Endothelial cell of umbilical vein (primary cell): ENCODE measurements around the gene SYT14. TPM values are rescaled to one million over a fixed set of nuclear protein-coding genes. Genes with fewer than 3 reads are reported as not detected.

Experiments used
- BruUV-seq: library from RNA; stranded (reverse); fragments of 400-500 nt; replicated peaks from 2 replicates; lab custom pipeline; 2021; lab: Mats Ljungman, UMichigan
- CTCF ChIA-PET: fragments of 300-600, 350-600 bp; sonication (Branson Sonifier 250); formaldehyde crosslinking; loops from one replicate; lab custom pipeline; 2021; ENCODE audit warnings: antibody characterized with exemption, inconsistent platforms; lab: Charles Lee
- POLR2A ChIA-PET: fragments of 300-600, 350-600 bp; sonication (Branson Sonifier 250); formaldehyde crosslinking; loops from one replicate; lab custom pipeline; 2021; ENCODE audit warnings: antibody characterized with exemption, inconsistent platforms; lab: Charles Lee
- DNase-seq: peaks from one replicate; pipeline ENCODE4 v3.0.0-alpha.2; 2011; ENCODE audit warnings: low read depth, low spot score
- FAIRE-seq: peaks from 2 replicates; lab custom pipeline; 2011; peaks lifted over from hg19 to GRCh38; lab: Jason Lieb, UNC
- H2AFZ ChIP-seq: 2 replicates; pipeline ENCODE4 v1.6.0; 2012; ENCODE audit warnings: low read depth, low read length, control low read depth, inconsistent platforms
- H3K27ac ChIP-seq: 2 replicates; pipeline ENCODE4 v1.5.1; 2011; ENCODE audit warnings: low read depth, mild to moderate bottlenecking, control low read depth, low read length, moderate library complexity; ENCODE audit not compliant: insufficient read depth
- H3K27me3 ChIP-seq, 2 experiments: 2 replicates each; pipeline versions ENCODE4 v1.6.0 to v1.6.1; 2011; ENCODE audit warnings: low read length in 2 of 2, mixed read lengths in 1 of 2; ENCODE audit not compliant: control insufficient read depth in 2 of 2, insufficient read depth in 2 of 2
- H3K36me3 ChIP-seq, 2 experiments: 2 replicates in 1 of 2; 3 replicates in 1 of 2; pipeline ENCODE4 v1.5.1; 2011; ENCODE audit warnings: low read length in 2 of 2, mild to moderate bottlenecking in 1 of 2, moderate library complexity in 1 of 2; ENCODE audit not compliant: control insufficient read depth in 2 of 2, insufficient read depth in 2 of 2; ENCODE audit errors: extremely low read depth in 1 of 2
- H3K4me1 ChIP-seq: 3 replicates; pipeline ENCODE4 v1.5.1; 2011; ENCODE audit warnings: mild to moderate bottlenecking, low read length; ENCODE audit not compliant: control insufficient read depth, insufficient read depth; ENCODE audit errors: extremely low read depth
- H3K4me2 ChIP-seq: 2 replicates; pipeline ENCODE4 v1.6.1; 2011; ENCODE audit warnings: low read length, control low read depth, mixed read lengths; ENCODE audit not compliant: insufficient read depth
- H3K4me3 ChIP-seq, 3 experiments: fragments of 200-600 bp in 1 of 3; sonication (generic), shearing (Covaris generic) in 1 of 3; replicated peaks in 1 of 3; 2 replicates each; pipeline ENCODE4 v1.5.1; 2011 to 2016; ENCODE audit warnings: control low read depth in 3 of 3, low read length in 3 of 3, mild to moderate bottlenecking in 2 of 3, inconsistent platforms in 1 of 3, low read depth in 1 of 3, moderate library complexity in 1 of 3; ENCODE audit not compliant: insufficient read depth in 1 of 3
- H3K79me2 ChIP-seq: 2 replicates; pipeline ENCODE4 v1.6.0; 2012; ENCODE audit warnings: low read length, inconsistent platforms; ENCODE audit not compliant: control insufficient read depth, insufficient read depth
- H3K9ac ChIP-seq: replicated peaks from 2 replicates; pipeline ENCODE3; 2011; ENCODE audit warnings: low read length, control low read depth; ENCODE audit not compliant: insufficient read depth; ENCODE audit errors: extremely low read depth
- H3K9me1 ChIP-seq: replicated peaks from 3 replicates; pipeline ENCODE4 v1.6.0; 2011; ENCODE audit warnings: mild to moderate bottlenecking, low read length; ENCODE audit not compliant: control insufficient read depth, insufficient read depth; ENCODE audit errors: extremely low read depth
- H3K9me3 ChIP-seq: replicated peaks from 2 replicates; pipeline ENCODE4 v1.5.1; 2012; ENCODE audit warnings: low read length, inconsistent platforms; ENCODE audit not compliant: control insufficient read depth, insufficient read depth
- H4K20me1 ChIP-seq: replicated peaks from 2 replicates; pipeline ENCODE3; 2011; ENCODE audit warnings: mild to moderate bottlenecking, low read length; ENCODE audit not compliant: control insufficient read depth, insufficient read depth; ENCODE audit errors: extremely low read depth
- EZH2 ChIP-seq: IDR thresholded peaks from 2 replicates; pipeline ENCODE4 v1.6.1; 2012; ENCODE audit warnings: borderline replicate concordance, low read depth, mild to moderate bottlenecking, moderate library complexity, low read length, inconsistent platforms; ENCODE audit not compliant: severe bottlenecking
- FOS ChIP-seq: IDR thresholded peaks from 2 replicates; pipeline ENCODE4 v1.6.1; 2011; ENCODE audit warnings: mild to moderate bottlenecking, low read length, moderate library complexity, borderline replicate concordance; ENCODE audit not compliant: insufficient read depth
- GATA2 ChIP-seq: IDR thresholded peaks from 2 replicates; pipeline ENCODE4 v1.7.0; 2011; ENCODE audit warnings: low read depth, mild to moderate bottlenecking, moderate library complexity, mixed read lengths, low read length; ENCODE audit not compliant: insufficient read length, insufficient read depth
- JUN ChIP-seq: IDR thresholded peaks from 2 replicates; pipeline ENCODE4 v1.6.1; 2011; ENCODE audit warnings: borderline replicate concordance, low read depth; ENCODE audit not compliant: insufficient read length, insufficient read depth
- MYC ChIP-seq: IDR thresholded peaks from one replicate; pipeline ENCODE4 v1.6.1; 2011; ENCODE audit warnings: mild to moderate bottlenecking, low read depth, low read length
- POLR2A ChIP-seq: IDR thresholded peaks from 2 replicates; pipeline ENCODE4 v1.6.1; 2012; ENCODE audit warnings: low read depth, mild to moderate bottlenecking, control low read depth, low read length
- POLR2AphosphoS5 ChIP-seq: IDR thresholded peaks from 2 replicates; pipeline ENCODE4 v1.6.1; 2012; ENCODE audit warnings: low read depth, mild to moderate bottlenecking, control low read depth, low read length, moderate library complexity; ENCODE audit not compliant: insufficient read depth
- dilution Hi-C: fragments of 300-500 bp; cut with MboI; formaldehyde crosslinking; loops from one replicate; pipeline ENCODE4 v1.15.0; 2019; ENCODE audit warnings: low sequenced_read_pairs; ENCODE audit not compliant: extremely low pct_ligation_motif_present
- intact Hi-C: fragments of 100-400 bp; cut with micrococcal nuclease; formaldehyde crosslinking; loops from one replicate; pipeline ENCODE4 v1.10.0; 2022
- polyA plus RNA-seq, 4 experiments: library from polyadenylated mRNA; depleted of rRNA in 3 of 4; stranded (reverse) in 3 of 4; unstranded in 1 of 4; fragments of >200 nt; gene quantifications; 2 replicates each; pipeline versions ENCODE4 v1.2.1 to v1.2.3, GENCODE V29; 2011 to 2012; ENCODE audit warnings: missing spikeins in 1 of 4
- total RNA-seq: library from RNA; stranded (reverse); gene quantifications from 2 replicates; pipeline ENCODE4 v1.2.3, GENCODE V29; 2021
- TF ChIP-seq, protein P1 (sequence below): IDR thresholded peaks from 2 replicates; pipeline ENCODE4 v1.6.1; 2011; ENCODE audit not compliant: insufficient read depth, insufficient read length
- TF ChIP-seq, protein P2 (sequence below), 2 donors: IDR thresholded peaks; 1 replicate in 1 of 2; 2 replicates in 1 of 2; pipeline ENCODE4 v1.5.1; 2011; ENCODE audit warnings: low read length in 2 of 2, mild to moderate bottlenecking in 2 of 2, moderate library complexity in 2 of 2, control low read depth in 1 of 2, inconsistent platforms in 1 of 2, low read depth in 1 of 2; ENCODE audit not compliant: insufficient read depth in 1 of 2; ENCODE audit errors: extremely low read depth in 1 of 2

Gene SYT14
- total and polyA plus RNA-seq, 2 donors (not counting 3 experiments of a cell fraction or from before 2014, with no cell fraction given) = 0.08 to 0.18 TPM

DNA sequence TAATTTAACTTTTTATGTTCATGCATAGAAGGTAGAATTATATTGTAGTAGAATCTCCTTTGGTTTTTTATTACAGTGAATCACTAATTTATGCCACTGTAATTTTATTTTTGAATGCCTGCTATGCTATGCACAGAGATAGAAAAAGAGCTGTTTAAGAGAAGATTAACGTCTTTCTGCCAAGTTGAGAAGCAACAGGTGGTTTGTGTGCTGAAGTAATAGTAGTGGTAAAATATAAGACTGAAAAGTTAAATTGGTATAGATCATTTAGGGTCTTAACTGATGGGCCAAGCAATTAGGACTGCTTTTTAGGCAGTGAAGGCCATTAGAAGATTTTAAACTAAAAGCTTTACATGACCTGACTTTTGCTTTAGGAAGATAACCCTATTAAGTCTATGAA is 115.1 kb downstream of the SYT14 start:
- Histone ChIP-seq H3K4me1 (no peaks in the 10 kb centered on the region), H3K79me2 (no peaks in the 10 kb centered on the region), H3K4me3 (no peak overlapping the region), H3K4me2 (no peak overlapping the region), H3K9ac (no peak overlapping the region), H4K20me1 (no peaks in the 10 kb centered on the region), H2AFZ (no peak overlapping the region), H3K36me3 (no peaks in the 10 kb centered on the region), H3K27ac (no peak overlapping the region), H3K9me3 (no peaks in the 10 kb centered on the region), H3K27me3 (no peaks in the 10 kb centered on the region), H3K9me1 (no peaks in the 10 kb centered on the region)
- FAIRE-seq (no peak), DNase-seq (no peak)
- no TSS peak for BruUV-seq
- dilution Hi-C loops (no loop called here), intact Hi-C loops (no loop called here)
- ChIA-PET CTCF (interaction anchor here (0.6 to 1.9 kb wide), 3 partner anchors 29 to 1158 kb away, joined by 3 to 4 read pairs (median 3); no protein-coding TSS in a partner anchor), POLR2A (no interaction called here)
- TF ChIP-seq FOS (no peak), POLR2AphosphoS5 (no peak), MYC (no peak), POLR2A (no peak), EZH2 (no peak), GATA2 (no peak), JUN (no peak)
- TF ChIP-seq, protein P1, sequence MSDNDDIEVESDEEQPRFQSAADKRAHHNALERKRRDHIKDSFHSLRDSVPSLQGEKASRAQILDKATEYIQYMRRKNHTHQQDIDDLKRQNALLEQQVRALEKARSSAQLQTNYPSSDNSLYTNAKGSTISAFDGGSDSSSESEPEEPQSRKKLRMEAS = no peak
- TF ChIP-seq, protein P2, sequence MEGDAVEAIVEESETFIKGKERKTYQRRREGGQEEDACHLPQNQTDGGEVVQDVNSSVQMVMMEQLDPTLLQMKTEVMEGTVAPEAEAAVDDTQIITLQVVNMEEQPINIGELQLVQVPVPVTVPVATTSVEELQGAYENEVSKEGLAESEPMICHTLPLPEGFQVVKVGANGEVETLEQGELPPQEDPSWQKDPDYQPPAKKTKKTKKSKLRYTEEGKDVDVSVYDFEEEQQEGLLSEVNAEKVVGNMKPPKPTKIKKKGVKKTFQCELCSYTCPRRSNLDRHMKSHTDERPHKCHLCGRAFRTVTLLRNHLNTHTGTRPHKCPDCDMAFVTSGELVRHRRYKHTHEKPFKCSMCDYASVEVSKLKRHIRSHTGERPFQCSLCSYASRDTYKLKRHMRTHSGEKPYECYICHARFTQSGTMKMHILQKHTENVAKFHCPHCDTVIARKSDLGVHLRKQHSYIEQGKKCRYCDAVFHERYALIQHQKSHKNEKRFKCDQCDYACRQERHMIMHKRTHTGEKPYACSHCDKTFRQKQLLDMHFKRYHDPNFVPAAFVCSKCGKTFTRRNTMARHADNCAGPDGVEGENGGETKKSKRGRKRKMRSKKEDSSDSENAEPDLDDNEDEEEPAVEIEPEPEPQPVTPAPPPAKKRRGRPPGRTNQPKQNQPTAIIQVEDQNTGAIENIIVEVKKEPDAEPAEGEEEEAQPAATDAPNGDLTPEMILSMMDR (IDR thresholded peaks at IDR 0.05; ENCODE audit: extremely low read depth in 1 of 2, insufficient read depth in 1 of 2, low read depth in 1 of 2, low read length in 2 of 2) = no peak
